MCF 10A (cell line): ENCODE results near the gene MUSTN1. TPM values are rescaled to one million over a fixed set of nuclear protein-coding genes. Genes with fewer than 3 reads are reported as not detected.

Experiments used
- BruUV-seq: library from RNA; stranded (reverse); fragments of 400-500 nt; replicated peaks from 2 replicates; lab custom pipeline; 2021; lab: Mats Ljungman, UMichigan
- CTCF ChIA-PET: fragments of 300-600 bp; sonication (Branson Sonifier 250); formaldehyde crosslinking; extraction: SDS; loops from one replicate; lab custom pipeline; 2021; ENCODE audit warnings: antibody characterized with exemption, inconsistent platforms; lab: Yijun Ruan, JAX
- POLR2A ChIA-PET: fragments of 300-600, 350-650 bp; sonication (Branson Sonifier 250); formaldehyde crosslinking; extraction: SDS; loops from one replicate; lab custom pipeline; 2020; ENCODE audit warnings: antibody characterized with exemption, inconsistent platforms; lab: Yijun Ruan, JAX
- DNase-seq: peaks from one replicate; pipeline ENCODE4 v3.0.0-alpha.2; 2018; ENCODE audit not compliant: unreplicated experiment
- H3K27ac Mint-ChIP-seq: one replicate; pipeline ENCODE4 v1.8.0; 2022; ENCODE audit warnings: mild to moderate bottlenecking, low read depth, mixed read lengths; ENCODE audit not compliant: unreplicated experiment
- H3K27me3 Mint-ChIP-seq: one replicate; pipeline ENCODE4 v1.8.0; 2022; ENCODE audit warnings: mixed read lengths; ENCODE audit not compliant: insufficient read depth, unreplicated experiment
- H3K36me3 Mint-ChIP-seq: one replicate; pipeline ENCODE4 v1.8.0; 2022; ENCODE audit warnings: mild to moderate bottlenecking, moderate library complexity, mixed read lengths; ENCODE audit not compliant: insufficient read depth, unreplicated experiment
- H3K4me1 Mint-ChIP-seq: one replicate; pipeline ENCODE4 v1.8.0; 2022; ENCODE audit warnings: mixed read lengths; ENCODE audit not compliant: insufficient read depth, unreplicated experiment
- H3K4me3 Mint-ChIP-seq: one replicate; pipeline ENCODE4 v1.8.0; 2022; ENCODE audit warnings: mild to moderate bottlenecking, moderate library complexity, mixed read lengths; ENCODE audit not compliant: unreplicated experiment
- H3K9me3 Mint-ChIP-seq: one replicate; pipeline ENCODE4 v1.8.0; 2022; ENCODE audit warnings: mixed read lengths; ENCODE audit not compliant: unreplicated experiment
- CTCF ChIP-seq: fragments of 200-600 bp; IDR thresholded peaks from one replicate; pipeline ENCODE4 v1.8.0; 2022; ENCODE audit warnings: antibody characterized with exemption, mild to moderate bottlenecking; ENCODE audit not compliant: unreplicated experiment
- intact Hi-C: fragments of 100-400 bp; cut with micrococcal nuclease; formaldehyde crosslinking; loops from 2 replicates; pipeline ENCODE4 v1.14.1; 2022
- total RNA-seq: library from RNA; stranded (reverse); gene quantifications from 2 replicates; pipeline ENCODE4 v1.2.3, GENCODE V29; 2022

MUSTN1 gene
- total RNA-seq, 1 experiment from 2014 or later: not detected

GRCh38 chr3:52809149-52809548, 25.7 kb downstream of the MUSTN1 start:
- Mint-ChIP-seq H3K9me3 (no peaks in the 10 kb centered on the region), H3K27ac (no peak overlapping the region), H3K36me3 (no peaks in the 10 kb centered on the region), H3K4me1 (no peaks in the 10 kb centered on the region), H3K4me3 (no peak overlapping the region), H3K27me3 (peaks cover 12% of the 10 kb centered on the region)
- CTCF ChIA-PET: interaction anchor here (0.5 to 1.6 kb wide), 3 partner anchors 10 to 72 kb away, joined by 3 to 7 read pairs (median 4); no protein-coding TSS in a partner anchor
- DNase-seq: no peak
- POLR2A ChIA-PET: no interaction called here
- TF ChIP-seq CTCF: no peak
- BruUV-seq: no TSS peak
- intact Hi-C loops: no loop called here

GRCh38 chr3:52805270-52806039, 29.4 kb downstream of the MUSTN1 start:
- CTCF ChIA-PET: interaction anchor here (0.8 kb wide), 1 partner anchor 26 kb away, joined by 3 read pairs; no protein-coding TSS in a partner anchor
- BruUV-seq: no TSS peak

GRCh38 chr3:52801839-52802238, 33.0 kb downstream of the MUSTN1 start:
- no peak for TF ChIP-seq CTCF
- POLR2A ChIA-PET: no interaction called here
- H3K9me3 Mint-ChIP-seq: no peaks in the 10 kb centered on the region
- CTCF ChIA-PET: no interaction called here
- no peak overlapping the region for H3K4me3 Mint-ChIP-seq
- no peak for DNase-seq
- H3K4me1 Mint-ChIP-seq: peaks cover 24% of the 10 kb centered on the region
- no peaks in the 10 kb centered on the region for H3K27me3 Mint-ChIP-seq
- no peak overlapping the region for H3K27ac Mint-ChIP-seq
- intact Hi-C loops: no loop called here
- no peaks in the 10 kb centered on the region for H3K36me3 Mint-ChIP-seq
- BruUV-seq: no TSS peak

More at GRCh38 chr3:52805270-52806039, 29.4 kb downstream of the MUSTN1 start:
- H3K27ac Mint-ChIP-seq: no peak overlapping the region
- POLR2A ChIA-PET: no interaction called here
- no peaks in the 10 kb centered on the region for H3K9me3 Mint-ChIP-seq
- no peak for TF ChIP-seq CTCF
- peaks cover 7% of the 10 kb centered on the region for H3K4me1 Mint-ChIP-seq
- H3K36me3 Mint-ChIP-seq: no peaks in the 10 kb centered on the region
- no peak for DNase-seq
- intact Hi-C loops: no loop called here
- H3K4me3 Mint-ChIP-seq: no peak overlapping the region
- peaks cover 12% of the 10 kb centered on the region for H3K27me3 Mint-ChIP-seq

- H3K27me3 Mint-ChIP-seq: no peaks in the 10 kb centered on the region
- H3K4me1 Mint-ChIP-seq: peaks cover 24% of the 10 kb centered on the region
- ChIA-PET POLR2A (no interaction called here), CTCF (interaction anchor here (0.7 to 1.9 kb wide), 7 partner anchors 9 to 272 kb away, joined by 3 to 7 read pairs (median 4); no protein-coding TSS in a partner anchor)
- no peaks in the 10 kb centered on the region for H3K9me3 Mint-ChIP-seq
- DNase-seq: peak; percentile 37
- no peak for TF ChIP-seq CTCF
- intact Hi-C loops: no loop called here
- no TSS peak for BruUV-seq
- H3K36me3 Mint-ChIP-seq: no peaks in the 10 kb centered on the region
- no peak overlapping the region for H3K4me3 Mint-ChIP-seq
- H3K27ac Mint-ChIP-seq: no peak overlapping the region
Measured at GRCh38 chr3:52800079-52800478, 34.7 kb downstream of the MUSTN1 start.
